GM18873 (cell line): ENCODE measurements around the gene MYOG.

Source experiments
- ATAC-seq: cut with Tn5 transposase; IDR thresholded peaks from one replicate; pipeline ENCODE4 v1.9.1; 2021; ENCODE audit warnings: mild to moderate bottlenecking, moderate library complexity, moderate number of reproducible peaks; ENCODE audit not compliant: unreplicated experiment, low FRiP score

MYOG gene

GRCh38 chr1:203117611-203118575, 32.1 kb upstream of the MYOG start:
- ATAC-seq, result no peak

DNA sequence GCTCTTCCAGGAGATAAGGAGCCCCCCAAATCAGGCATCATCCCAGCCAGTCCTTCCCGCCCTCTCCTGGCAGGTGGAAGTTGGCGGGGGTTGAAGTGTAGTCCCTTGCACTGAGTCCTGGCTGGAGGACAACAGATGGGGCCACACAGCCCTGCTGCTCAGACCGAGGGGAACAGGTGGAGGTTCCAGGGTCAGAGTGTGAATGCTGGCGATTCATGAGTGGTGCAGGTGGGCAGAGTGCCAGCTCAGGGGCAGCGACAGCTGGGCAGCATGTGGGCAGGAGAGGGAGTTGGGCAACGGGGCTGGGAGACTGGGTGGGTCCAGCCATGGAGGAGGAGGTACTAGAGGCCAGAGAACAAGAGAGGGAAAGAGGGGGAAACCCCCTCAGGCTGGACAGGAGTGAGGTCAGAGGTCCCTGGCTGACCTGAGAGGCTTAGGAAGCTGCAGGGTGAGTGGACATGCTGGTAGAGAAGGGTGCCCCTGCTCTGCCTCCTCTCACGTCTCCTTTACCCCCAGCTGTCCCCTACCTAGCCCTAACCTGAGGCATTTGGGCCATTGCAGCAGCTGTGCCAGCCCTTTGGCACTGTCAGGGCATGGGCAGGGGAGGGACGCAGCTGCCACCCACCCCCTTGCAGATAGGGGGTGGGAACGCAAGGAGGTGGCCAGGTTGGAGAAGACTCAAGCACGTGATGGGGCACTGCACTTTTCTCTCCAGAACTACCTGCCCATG, 30.4 kb upstream of the MYOG start:
- ATAC-seq, result no peak

GRCh38 chr1:203114202-203114601, 28.4 kb upstream of the MYOG start:
- ATAC-seq, result no peak

- no peak for ATAC-seq
These were observed 27.5 kb upstream of the MYOG start for GRCh38 chr1:203113308-203113707.

DNA sequence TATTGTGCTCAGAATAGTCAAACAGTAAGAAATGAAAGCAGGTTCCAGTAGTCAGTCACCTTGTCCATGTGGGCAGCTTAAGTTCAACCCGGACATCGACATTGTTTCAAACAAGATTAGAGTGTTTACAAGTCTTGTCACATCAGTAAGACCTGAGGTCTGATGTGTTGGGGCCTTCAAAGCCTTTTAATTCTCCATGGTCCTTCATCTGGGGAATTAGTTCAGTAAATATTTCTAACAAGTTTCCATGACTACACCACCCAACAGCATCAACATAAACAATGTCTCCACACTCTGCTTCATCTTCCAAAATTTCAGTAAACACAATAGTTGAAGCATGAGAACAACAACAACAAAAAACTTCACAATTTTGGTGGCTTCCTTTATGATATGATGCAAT, 26.7 kb upstream of the MYOG start:
- no peak for ATAC-seq

DNA sequence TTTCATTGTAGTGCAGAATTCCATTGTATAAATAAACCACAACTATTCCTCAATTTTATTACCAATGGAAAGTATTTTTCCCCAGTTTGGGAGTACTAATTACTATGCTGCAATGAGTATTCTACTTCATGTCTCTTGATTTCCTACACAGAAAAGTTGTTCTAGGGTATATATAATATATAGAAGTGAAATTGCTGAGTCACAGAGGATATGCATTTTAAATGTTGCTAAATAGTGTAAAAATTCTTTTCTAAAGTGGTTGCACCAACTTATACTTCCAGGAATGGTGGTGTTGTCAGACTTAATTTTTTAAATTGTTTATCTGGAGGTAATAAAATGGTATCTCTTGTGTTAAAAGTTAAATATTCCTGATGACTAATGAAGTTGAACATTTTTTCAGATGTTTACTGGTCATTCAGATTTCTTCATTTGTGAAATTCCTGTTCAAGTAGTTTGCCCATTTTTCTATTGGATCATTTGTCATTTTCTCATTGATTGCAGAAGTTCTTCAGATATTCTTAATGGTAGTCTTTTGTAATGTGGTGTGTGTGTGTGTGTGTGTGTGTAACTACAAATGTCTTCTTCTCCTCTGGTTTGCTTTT, 19.1 kb upstream of the MYOG start:
- no peak for ATAC-seq

- no peak for ATAC-seq
These were observed 18.1 kb upstream of the MYOG start for GRCh38 chr1:203103829-203104495.

GRCh38 chr1:203103216-203103615, 17.4 kb upstream of the MYOG start:
- ATAC-seq, result no peak

DNA sequence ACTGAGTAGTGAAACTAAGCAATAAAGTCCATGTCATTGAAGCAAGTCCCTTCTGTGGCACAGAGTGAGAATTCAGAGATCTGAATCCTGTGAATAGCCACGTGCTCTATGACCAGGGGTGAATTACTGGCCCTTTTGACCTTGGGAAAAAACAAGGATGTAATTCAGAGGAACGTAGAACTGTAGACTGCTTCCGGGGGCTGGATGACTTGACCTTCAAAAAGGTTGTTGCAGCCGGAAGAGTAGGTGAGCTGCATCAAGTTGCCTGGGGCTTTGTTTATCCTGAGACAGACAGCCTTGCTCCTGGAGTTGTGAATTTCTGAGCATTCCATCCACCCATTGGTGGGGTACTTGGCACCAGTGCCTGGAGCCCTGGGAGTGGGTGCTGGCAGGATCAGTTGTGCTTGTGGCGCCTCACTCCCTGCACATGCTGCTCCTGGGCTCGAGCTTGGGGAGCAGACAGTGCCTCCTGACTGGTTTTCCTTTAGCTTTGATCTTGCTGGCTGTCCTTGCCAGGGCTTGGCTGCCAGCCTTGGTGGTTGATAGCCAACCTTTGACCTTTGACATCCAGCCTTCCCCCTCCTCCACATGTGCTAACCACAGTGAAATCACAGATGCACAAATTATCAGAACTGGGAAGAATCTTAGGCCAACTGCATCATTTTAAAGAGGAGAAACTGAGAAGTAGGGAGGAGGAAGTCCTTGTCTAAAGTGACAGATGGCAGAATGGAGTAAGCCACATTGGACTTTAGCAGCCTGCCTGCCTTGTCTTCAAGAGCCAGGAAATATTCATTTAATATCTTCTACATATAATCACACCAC, 16.2 kb upstream of the MYOG start:
- no peak for ATAC-seq

- ATAC-seq, result no peak
These were observed 14.7 kb upstream of the MYOG start for GRCh38 chr1:203100516-203100869.

GRCh38 chr1:203099805-203100515, 14.1 kb upstream of the MYOG start:
- no peak for ATAC-seq

GRCh38 chr1:203098914-203099520, 13.2 kb upstream of the MYOG start:
- ATAC-seq, result no peak

DNA sequence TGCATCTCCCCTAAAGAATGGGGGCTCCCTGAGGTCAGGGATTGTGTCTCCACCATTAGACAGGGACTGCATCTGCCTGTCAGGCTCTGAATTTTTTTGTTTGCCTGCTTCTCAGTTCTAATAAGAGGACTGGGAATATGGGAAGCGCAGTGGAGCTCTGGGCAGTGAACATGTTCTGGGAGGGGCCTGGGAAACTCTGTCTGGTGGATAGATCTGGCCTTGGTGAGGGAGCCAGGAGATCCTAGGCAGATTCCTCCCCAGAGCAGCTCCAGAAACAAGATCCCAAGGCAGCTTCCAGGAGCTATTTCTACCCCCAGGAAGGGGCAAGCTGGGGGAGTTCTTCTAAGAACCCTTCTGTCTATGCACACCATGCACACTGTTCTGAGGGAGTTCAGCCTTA, 12.6 kb upstream of the MYOG start:
- no peak for ATAC-seq

- ATAC-seq, result no peak
These were observed 11.2 kb upstream of the MYOG start for GRCh38 chr1:203097001-203097400.

DNA sequence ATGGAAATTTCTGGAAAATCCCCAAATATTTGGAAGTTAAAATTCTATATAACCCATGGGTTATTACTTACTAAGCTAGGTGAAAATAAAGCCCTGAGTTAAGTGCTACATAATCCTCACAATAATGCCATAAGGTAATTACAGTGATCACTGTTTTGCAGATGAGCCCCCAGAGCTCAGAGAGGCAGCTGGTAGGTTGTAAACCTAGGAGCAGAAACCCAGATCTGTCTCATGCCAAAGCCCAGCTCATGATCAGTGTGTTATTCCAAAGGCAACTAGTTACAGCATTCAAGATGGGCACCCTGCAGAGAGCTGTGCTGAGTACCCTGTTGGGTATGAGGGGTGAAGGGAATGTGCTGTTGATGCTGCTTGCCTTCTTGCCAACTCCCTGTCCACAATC, 10.8 kb upstream of the MYOG start:
- ATAC-seq, result no peak

- ATAC-seq, result no peak
These were observed 9.4 kb upstream of the MYOG start for GRCh38 chr1:203095061-203095690.

DNA sequence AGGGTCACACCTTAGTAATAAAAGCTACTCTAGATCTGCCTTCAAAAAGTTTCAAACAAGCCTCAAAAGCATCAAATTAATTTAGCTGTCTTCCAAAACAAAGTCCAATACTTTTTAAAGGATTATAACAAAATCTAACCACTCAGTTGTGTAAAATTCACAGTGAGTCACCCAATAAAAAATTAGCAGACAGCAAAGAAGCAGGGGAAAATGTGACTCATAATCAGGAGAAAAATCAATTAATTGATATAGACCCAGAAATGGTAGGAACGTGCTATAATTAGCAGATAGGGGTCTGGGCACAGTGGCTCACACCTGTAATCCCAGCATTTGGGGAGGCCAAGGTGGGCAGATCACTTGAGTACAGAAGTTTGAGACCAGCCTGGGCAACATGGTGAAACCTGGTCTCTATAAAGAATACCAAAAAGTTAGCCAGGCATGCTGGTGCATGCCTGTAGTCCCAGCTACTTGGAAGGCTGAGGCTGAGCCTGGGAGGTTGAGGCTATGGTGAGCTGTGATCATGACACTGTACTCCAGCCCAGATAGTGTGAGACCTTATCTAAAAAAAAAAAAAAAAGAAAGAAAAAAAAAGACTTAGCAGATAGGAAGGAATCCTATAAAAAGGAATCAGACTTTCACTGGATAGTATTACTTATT, 8.1 kb upstream of the MYOG start:
- no peak for ATAC-seq

DNA sequence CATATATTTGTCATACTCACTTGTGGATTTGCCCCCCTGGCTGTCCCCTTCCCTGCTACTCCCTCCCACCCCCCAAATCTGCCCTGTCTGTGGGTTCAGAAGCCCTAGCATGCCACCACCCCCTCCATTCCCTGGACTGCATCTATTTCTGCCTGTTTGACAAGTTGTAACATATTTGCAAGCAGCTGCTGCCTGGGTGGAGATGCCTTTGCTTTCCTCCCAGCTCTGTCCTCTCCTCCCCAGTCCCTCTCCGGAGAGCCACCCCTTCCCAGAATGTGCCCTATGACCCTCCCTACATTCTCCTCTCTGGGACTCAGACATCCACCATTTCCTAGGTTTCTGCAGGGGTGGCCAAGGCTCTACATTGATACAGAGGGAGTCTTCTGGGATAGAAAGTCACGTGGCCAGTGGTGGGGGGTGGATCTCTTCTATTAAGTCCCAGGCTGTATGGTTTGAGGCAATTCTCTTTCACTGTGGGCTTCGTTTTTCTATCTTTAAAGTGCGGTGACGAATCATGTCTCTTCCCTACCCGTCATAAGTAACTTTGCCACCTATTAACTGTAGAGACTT, 6.0 kb upstream of the MYOG start:
- no peak for ATAC-seq
